Gastrocnemius medialis (tissue), 4 donors: ENCODE data around the gene TUBB3.

Experiments used
- POLR2A ChIP-seq, 2 donors: fragments of 450-650 bp; IDR thresholded peaks; one replicate each; pipeline ENCODE4 v1.6.1; 2017; ENCODE audit warnings: antibody characterized with exemption in 2 of 2, mild to moderate bottlenecking in 2 of 2, moderate library complexity in 2 of 2
- TF ChIP-seq, protein P1 (sequence below), 5 experiments: fragments of 450-650 bp in 3 of 5; fragments of 200-600 bp in 2 of 5; sonication (generic) in 2 of 5; IDR thresholded peaks in 4 of 5; conservative IDR thresholded peaks in 1 of 5; 1 replicate in 4 of 5; 2 replicates in 1 of 5; pipeline ENCODE4 v1.5.1; 2016 to 2019; ENCODE audit warnings: antibody characterized with exemption in 5 of 5, mild to moderate bottlenecking in 3 of 5, moderate library complexity in 3 of 5

DNA sequence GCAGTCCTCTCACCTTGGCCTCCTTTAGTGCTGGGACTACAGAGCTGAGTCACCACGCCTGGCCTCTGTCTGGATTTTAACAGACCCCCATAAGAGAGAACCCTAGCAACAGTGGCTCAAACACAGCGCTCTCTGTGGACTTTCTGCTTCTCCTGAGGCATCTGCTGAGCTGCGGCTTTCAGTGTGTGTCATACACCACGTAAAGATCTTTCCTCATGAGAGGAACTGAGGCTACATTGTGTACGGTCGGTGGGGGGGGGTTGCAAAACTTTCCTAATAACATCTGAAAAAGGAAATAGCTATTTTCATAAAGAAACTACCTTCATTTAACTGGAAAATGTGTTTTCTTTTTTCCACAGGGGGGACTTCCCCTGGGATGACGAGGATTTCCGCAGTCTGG, 58.3 kb downstream of the TUBB3 start:
- TF ChIP-seq, protein P1, sequence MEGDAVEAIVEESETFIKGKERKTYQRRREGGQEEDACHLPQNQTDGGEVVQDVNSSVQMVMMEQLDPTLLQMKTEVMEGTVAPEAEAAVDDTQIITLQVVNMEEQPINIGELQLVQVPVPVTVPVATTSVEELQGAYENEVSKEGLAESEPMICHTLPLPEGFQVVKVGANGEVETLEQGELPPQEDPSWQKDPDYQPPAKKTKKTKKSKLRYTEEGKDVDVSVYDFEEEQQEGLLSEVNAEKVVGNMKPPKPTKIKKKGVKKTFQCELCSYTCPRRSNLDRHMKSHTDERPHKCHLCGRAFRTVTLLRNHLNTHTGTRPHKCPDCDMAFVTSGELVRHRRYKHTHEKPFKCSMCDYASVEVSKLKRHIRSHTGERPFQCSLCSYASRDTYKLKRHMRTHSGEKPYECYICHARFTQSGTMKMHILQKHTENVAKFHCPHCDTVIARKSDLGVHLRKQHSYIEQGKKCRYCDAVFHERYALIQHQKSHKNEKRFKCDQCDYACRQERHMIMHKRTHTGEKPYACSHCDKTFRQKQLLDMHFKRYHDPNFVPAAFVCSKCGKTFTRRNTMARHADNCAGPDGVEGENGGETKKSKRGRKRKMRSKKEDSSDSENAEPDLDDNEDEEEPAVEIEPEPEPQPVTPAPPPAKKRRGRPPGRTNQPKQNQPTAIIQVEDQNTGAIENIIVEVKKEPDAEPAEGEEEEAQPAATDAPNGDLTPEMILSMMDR (IDR thresholded peaks at IDR 0.05 in 4 of 5, conservative IDR thresholded peaks at IDR 0.05 in 1 of 5) = no peak
- no peak for TF ChIP-seq POLR2A (IDR thresholded peaks at IDR 0.05)
